Stimulated activated CD4-positive, alpha-beta T cell treated with anti-CD3 and anti-CD28 coated beads, Interleukin-4, amount 100 ng/mL, for 1 hour (primary cell): ENCODE data around the gene PDE4D.
"Not testable (repeated sequence)": the region's sequence is repeated elsewhere in the genome, so short reads cannot be mapped to it uniquely, and the experiment has no call there.

Source experiments
- DNase-seq: peaks from one replicate; pipeline ENCODE4 v3.0.0-alpha.2; 2020

The PDE4D gene

DNA sequence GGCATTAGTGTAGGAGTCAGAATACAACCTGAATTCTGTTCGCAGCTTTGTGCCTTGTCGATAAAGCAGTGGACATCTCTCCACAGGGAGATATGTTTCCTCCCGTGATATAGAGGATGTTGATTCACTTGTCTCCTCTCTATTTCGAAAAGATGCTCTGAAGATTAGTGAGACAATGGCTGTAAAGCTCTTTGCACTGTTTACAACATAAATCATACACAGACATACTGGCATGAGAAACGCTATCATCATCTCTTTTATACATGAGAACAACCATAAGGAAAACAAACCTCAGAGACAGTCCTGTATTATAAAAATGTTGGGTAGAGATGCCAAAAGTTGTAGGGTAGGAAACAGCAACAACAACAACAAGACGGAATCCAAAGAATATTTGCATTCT lies 803.2 kb downstream of the PDE4D start:
- DNase-seq, result no peak

DNA sequence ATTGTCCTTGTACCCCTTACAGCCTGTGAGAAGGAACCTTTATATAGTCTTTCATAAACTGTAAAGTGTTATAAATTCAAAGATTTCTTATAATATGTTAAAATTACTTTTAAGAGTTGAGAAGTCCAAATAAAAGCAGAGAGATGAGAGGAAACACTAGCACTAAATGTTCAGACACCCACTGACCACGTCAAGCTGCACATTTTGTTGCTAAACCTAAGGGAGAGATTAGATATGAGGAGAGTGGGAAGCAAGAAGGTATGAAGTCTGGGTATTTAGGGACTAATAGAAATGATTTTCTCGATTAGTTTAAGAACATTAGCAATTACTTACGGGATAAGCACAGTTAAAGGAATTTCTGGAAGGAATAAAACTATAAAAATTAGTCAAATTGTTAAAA lies 803.8 kb downstream of the PDE4D start:
- DNase-seq, result no peak

DNA sequence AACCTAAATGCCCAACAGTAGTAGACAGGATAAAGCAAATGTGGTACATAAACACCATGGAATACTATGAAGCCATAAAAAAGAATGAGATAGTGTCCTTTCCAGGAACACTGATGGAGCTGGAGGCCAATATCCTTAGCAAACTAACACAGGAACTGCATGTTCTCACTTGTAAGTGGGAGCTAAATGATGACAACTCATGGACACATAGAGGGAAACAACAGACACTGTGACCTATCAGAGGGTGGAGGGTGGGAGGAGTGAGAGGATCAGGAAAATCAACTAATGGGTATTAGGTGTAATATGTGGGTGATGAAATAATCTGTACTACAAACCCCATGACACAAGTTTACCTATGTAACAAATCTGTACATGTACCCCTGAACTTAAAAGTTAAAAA lies 805.0 kb downstream of the PDE4D start:
- DNase-seq, result no peak

DNA sequence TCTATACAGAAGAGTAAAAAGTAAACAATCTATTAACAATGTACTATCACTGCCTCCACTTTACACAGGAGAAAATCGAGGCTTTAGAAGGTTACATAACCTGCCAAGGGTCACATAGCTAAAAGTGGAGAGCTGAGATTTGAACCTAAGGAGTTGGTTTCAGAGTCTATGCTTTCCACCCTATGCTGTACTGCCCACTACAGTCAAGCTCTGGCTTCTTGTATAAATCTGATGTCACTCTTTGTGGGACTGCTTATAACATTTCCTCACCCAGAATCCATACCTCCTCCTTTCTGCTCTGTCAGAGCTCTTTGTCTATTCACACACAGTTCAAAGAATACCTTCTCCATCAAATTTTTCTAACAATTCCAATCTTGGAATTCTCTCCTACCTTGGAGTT lies 807.5 kb downstream of the PDE4D start:
- DNase-seq, result no peak

DNA sequence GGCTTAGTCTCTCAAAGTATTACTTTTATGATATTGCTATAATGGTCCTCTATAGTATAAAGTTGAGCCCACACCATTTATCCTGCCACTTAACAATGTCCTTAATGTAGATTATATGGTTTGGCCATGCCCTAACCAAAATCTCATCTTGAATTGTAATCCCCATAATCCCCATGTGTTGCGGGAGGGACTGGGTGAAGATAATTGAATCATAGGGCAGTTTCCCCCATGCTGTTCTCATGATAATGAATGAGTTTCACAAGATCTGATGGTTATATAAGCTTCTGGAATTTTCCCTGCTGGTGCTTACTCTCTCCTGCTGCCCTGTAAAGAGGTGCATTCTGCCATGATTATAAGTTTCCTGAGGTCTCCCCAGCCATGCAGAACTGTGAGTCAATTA lies 811.8 kb downstream of the PDE4D start:
- DNase-seq, result no peak

DNA sequence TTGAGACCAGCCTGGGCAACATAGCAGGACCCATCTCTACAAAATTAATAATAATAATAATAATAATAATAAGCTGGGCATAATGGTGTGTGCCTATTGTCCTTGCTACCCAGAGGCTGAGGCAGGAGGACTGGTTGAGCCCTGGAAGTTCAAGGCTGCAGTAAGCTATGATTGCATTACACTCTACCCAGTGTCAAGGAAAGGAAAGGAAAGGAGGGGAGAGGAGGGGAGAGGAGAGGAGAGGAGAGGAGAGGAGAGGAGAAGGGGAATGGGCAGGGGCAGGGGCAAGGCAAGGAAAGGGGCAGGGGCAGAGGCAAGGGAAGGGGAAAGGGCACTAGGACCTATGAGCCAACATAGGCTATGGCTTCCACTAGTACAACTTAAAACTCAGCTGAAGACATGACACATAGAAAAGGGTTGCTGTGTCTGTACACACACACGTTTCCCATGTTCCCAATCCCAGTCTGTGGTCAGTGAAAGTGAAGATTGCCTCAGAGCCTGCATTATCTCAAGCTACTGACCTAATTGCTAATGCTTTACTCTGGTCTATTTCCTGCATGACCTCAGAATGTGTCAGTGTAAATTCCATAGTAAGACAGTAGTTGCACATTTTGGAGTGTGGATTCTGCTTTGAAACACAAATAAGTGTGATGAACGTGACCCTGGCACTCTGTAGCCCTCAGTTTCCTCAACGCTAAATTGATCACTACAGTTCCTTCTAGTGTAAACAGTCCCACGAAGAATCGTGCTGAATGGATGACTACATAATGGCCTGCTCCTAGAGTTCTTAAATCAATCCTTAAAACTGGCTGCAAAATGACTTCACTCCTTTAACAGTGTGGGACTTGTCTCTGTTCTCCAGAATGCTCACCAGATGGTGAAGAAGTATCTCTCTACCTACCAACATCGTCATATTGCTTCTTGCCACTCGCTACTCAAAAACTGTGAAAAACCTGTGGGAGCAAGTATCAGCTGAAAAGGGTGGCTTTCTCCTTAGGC lies 813.6 kb downstream of the PDE4D start:
- no peak for DNase-seq

DNA sequence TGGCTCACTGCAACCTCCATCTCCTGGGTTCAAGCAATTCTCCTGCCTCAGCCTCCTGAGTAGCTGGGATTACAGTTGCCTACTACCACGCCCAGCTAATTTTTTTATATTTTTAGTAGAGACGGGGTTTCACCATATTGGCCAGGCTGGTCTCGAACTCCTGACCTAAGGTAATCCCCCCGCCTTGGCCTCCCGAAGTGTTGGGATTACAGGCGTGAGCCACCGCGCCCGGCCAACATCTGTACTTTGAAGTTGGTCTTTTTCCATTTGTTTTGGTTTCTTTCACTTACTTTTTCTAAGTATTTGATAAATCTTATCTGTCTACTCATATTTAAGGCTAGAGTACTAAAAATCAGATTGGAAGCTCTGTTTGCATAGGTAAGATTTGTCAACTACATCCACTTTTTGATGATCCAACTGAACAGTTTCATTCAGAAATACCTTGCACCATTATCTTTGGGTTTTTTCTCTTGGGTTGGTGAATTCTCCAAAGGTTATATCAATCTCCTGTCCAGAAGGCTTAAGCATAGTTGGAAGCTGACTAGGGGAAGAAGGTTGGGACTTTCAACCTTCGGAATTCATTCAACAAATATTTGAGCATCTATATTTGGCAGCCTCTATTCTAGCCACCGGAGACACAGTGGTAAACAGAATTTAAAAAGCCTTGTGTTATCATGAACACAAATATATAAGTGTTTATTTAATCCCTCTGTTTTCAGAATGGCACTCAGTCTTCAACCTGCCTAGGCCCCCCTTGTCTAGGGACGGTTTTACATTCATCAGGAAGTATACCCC lies 821.6 kb downstream of the PDE4D start:
- DNase-seq, result no peak

DNA sequence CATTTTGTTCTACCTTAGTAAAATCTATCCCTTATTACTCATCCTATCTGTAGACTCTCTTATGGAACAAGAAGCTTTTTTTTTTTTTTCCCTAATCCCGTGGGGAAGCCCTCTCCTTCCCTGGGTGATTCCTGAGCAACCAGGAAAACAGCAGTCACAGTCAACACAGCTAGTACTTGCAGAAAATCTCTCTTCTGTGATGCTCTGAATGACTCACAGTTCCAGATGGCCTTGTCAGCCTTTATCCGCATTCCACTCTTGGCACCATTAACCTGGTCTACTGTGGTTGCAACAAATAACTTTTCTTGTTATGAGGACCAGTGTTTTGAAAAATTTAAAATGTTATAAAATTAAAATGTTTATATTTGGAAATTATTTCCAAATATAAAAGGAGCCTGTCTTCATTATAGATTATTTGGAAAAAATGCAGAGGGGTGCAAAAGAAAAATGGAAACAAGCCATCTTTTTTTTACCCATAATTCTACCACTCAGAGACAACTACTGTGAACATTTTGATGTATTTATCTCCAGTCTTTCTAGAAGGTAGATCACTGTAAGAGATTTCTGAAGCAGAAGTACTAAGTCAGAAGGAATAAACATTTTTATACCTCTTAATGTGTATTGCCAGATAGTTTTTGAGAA lies 824.0 kb downstream of the PDE4D start:
- no peak for DNase-seq

DNA sequence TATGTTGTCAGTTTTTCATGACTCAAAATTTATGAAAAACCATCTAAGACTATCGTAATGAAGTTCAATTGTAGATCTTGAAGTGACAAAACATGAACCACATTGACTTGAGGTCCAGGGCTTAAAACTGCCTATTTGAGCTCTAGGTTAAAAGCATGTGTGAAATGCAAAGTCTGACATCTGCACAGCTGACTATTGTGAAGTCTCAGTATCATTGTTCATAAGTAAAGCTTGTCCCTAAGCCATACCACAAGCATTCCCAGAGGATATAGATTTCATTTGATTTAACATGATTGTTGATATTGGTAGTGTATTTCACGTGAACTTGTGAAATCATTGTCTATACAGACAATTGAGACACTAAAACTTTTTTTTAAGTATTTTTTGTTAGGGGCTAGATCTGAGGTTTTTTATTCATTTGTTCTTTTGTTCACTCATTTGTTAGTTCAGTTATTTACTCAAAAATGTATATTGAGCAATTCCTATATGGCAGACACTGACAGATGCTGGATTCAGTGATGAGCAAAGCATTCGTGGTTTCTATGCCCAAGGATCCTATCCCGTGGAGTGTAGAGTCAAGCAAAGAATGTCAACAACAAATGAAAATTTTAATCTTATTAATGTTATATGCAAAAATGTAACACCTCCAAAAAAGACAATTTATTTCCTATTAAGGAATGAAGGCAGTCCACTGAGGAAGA lies 825.4 kb downstream of the PDE4D start:
- no peak for DNase-seq

DNA sequence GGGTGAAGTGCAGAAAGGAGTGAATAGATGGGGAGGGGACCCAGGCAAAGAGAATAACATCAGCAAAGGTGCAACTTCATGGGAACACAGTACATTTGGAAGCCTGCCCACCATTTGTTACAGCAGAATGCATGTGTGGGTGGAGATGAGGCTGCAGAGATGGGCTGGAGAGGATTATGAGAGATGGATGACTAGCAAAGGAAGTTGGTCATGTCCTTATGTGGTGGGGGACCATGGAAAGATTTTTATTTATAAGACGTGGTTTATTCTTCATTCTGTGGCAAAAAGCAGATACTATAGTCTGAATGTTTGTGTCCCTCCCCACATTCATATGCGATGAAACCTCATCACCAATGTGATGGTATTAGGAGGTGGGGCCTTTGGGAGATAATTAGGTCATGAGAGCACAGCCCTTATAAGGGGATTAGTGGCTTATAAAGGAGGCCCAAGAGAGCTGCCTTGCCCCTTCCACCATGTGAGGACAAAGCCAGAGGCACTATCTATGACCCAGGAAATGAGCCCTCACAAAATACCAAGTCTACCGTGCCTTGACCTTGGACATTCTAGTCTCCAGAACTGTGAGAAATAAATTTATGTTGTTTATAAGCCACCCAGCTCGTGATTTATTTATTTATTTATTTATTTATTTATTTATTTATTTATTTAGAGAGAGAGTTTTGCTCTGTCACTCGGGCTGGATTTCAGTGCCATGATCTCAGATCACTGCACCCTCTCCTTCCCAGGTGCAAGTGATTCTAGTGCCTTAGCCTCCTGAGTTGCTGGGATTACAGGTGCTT lies 827.0 kb downstream of the PDE4D start:
- no peak for DNase-seq

DNA sequence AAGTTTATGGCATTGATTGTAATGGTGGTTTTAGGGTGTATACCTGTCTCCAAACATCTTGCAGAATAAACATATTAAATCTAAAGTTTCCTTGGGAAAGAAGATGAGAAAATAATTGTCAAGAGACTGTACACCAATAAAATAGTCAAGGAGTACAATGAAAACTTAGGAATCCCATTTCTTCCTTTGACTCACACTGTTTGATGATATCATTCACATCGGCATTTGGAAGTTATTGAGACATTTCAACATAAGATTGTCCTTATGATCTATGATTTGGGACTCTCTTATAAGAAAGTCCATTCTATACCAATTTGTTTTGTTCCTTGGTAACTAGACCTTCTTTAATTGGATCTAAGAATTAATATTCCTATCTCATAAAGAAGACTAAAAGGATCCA lies 828.0 kb downstream of the PDE4D start:
- DNase-seq, result no peak

DNA sequence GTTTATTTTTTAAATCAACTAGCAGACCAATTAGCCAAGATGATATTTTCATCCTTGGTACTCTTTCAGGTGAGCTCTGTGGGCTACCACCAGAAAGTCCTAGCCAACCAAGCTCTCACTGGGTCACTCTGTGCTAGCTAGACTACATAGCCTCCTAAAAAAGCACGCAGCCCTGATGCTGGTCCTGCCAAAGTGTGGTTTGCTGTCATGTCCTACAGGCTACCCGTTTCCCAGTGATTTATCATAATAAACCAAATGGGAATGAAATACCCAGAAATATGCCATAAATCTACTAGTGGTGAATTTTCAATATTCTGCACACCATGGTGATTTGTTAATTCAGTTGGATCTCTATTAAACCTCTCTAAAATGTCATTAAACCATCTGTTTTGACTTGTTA lies 829.2 kb downstream of the PDE4D start:
- no peak for DNase-seq

DNA sequence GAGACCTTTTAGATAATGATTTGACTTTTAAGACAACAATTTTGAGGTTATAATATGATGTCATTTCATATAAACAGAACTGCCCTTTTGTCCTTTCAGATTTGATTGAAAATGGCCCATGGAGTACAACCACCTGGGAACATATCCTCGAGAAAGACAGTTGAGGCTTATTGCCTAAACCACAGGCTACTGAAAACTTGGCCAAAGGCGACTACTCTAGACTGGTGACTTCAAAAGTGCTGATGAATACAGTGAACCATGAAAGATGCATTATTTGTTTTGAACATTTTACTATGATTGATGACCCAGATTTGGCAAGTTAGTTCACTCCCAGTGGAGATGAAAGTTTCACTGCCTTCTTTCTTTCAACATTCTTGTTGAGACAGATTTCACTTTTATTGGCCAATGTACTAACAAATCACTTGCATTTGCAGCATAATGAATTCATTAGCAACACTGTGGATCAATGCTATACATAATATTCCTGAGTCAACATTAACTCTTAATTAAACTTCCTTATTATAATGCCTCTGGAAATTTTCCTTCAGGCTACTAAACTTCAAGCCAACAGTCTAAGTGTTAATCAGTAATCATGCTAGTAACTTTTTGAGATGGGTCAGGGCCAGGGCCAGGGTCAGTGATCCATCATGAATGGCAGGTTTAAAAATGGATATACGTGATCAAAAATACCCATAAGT lies 830.4 kb downstream of the PDE4D start:
- no peak for DNase-seq

DNA sequence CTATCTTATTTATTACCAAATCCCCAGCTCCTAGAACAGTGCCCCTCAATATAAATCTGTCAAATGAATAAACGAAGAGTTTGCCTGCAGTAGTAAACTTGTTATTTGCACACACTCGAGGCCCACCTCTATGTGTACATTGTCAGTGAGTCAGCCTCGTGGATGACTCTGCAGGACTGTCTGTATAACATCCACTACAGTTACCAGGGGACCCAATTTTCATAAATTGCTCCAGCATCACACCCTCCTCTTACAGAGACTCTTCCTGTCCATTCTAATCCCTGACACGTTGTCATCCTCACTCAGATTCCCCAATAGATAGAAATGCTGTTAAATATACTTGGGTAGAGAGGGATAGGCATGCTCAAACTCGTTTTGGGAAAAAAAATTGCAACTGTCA lies 832.1 kb downstream of the PDE4D start:
- no peak for DNase-seq

DNA sequence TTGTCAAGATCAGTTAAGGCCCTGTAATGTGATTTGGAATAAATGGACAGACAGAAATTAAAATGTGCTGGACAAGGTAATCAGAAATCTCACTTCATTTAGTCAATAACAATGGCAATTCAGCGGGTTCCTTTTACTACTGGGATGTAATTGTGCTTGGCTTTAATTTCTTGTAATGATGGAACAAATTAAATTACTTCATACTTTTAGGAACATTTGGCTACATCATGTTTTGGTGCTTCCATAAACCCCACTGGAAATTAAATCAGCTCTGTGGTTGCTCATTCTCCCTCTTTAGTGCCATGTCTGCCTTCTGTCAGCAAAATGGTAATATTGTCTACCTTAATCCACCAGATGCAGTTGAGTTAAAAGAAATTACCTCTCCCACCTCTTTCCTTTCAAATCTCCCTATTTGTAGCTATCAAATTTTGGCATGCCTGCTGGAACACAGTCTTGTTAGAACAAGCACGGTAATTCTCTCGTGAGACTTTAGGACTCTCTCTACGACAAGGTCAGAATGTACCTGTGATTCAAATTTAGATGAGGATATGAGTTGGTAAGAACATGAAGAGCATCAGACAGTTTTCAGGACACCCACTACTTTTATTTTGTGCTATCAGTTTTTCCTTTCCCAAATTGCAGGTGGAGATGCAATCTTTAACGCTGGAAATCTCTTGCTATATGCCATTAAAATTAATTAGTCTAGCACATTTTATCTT lies 834.4 kb downstream of the PDE4D start:
- no peak for DNase-seq

DNA sequence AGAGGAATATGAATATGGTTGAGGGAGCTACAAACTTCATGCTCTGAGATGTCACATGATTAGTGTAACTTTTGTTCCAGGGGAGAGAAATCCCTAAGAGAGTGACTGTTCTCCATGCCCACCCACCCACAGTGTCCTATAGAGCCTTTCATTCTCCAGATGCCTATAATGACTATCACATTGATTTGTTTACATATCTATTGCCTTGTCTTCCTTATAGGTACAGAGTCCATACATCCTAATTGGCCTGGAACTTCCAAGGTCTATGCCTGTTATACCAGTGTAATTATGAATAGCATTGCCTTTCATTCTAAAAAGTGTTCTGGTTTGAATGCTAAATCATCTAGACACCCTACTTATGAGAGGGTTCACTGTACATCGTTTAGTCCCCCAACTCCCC lies 835.3 kb downstream of the PDE4D start:
- DNase-seq, result no peak

DNA sequence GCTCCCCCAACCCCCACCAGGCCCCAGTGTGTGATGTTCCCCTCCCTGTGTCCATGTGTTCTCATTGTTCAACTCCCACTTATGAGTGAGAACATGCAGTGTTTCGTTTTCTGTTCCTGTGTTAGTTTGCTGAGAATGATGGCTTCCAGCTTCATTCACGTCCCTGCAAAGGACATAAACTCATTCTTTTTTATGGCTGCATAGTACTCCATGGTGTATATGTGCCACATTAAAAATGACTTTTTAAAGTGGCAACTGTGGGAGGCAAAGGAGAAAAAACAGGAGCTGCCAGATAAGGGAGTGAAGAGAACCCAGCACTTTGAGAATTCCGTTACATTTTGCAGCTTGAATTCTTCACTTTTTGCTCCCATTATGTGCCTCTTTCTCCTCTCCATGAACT lies 836.9 kb downstream of the PDE4D start:
- not testable (repeated sequence) for DNase-seq

DNA sequence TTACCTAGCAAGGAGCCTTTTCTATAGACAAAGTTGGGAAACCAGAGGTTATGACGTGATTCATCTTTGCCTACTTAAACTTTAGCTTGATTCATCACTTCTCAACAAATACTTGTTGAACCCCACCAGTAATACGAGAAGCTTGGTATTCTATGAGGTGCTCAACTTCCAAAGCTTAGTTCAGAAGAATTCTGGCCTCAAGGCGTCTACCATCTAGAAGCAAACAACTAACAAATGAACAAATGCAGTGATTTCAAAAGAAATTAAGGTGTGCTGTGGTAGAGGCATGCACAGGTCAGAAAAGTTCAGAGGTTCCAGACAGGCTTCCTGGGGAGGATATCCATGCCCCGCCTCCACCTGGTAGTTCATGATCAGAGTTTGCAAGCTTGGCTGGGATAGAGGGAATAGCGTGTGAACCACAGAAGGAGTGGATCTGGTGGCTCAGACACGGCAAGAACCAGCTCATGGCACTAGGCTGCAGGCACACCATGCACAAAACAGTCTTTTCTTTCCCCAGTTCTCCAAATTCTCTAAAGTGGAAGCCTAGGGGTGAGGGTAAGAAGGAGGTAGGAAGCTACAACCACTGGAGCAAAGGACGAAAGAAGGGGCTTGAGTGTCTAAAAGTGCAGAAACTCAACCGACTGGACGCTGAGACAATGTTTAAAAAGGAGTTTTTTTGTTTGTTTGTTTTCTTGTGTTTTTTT lies 837.6 kb downstream of the PDE4D start:
- no peak for DNase-seq

DNA sequence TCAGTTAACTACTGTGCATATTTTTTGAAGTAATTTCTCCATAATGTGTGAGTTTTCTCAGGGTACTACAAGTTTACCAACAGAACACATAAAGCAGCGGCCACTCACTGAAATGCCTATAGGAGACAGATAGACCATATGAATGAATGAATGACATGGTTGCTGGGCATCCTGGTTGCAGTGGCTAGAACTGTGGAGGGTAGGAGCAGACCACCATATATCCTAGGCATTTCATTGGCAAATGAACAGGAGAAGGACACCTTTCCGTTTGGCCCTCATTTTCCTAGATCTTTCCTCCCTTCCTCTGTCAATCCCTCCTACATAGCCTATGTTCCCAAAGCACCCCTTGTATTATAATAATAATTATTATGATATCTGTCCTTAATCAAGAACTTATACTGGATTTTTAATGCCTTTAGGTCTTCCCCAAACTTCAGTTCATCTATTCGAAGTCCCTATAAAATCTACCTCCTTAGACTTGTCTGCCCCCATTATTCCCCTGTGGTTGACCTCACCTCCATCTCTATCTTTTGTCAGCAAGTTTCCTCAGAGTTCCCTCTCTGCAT lies 838.5 kb downstream of the PDE4D start:
- DNase-seq, result no peak

DNA sequence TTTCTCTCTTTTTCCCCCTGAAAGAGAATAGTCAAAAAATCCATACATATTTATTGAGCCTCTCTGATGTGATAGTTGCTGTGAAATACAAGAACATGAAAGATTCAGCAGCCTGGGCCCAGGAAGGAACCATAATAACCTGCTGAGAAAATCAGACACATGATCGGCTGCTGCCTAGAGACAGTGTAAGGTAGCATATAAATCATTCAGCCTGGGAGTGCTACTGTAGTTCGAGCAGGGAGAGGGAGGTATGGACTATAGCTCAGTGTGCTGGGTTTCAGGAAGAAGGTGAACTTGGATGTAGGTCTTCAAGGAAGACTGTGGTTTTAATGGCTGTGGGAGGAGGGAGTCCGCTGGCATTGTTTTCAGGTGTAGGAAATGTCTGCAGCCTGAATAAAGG lies 841.6 kb downstream of the PDE4D start:
- DNase-seq, result no peak
